Stimulated activated CD8-positive, alpha-beta memory T cell treated with anti-CD3 and anti-CD28 coated beads, Interleukin-7, amount 100 ng/mL, for 24 hours (primary cell): ENCODE data around the gene TXNDC11.
A peak's percentile ranks its signal among the peaks of the same experiment; 100 is the strongest.

Source experiments
- DNase-seq: peaks from one replicate; pipeline ENCODE4 v3.0.0-alpha.2; 2020; ENCODE audit warnings: low read depth

The TXNDC11 gene

GRCh38 chr16:11750056-11750455, 7.4 kb upstream of the TXNDC11 start:
- no peak for DNase-seq

- no peak for DNase-seq
These were observed 6.0 kb upstream of the TXNDC11 start for GRCh38 chr16:11748404-11749254.

- DNase-seq = no peak
These were observed 5.3 kb upstream of the TXNDC11 start for GRCh38 chr16:11747949-11748403.

GRCh38 chr16:11744075-11744470, 1.4 kb upstream of the TXNDC11 start:
- no peak for DNase-seq

GRCh38 chr16:11743308-11744074, 834 bp upstream of the TXNDC11 start:
- no peak for DNase-seq

- DNase-seq = peak; percentile 7
These were observed 543 bp downstream of the TXNDC11 start for GRCh38 chr16:11742093-11742535.

GRCh38 chr16:11740567-11740966, 2.1 kb downstream of the TXNDC11 start:
- no peak for DNase-seq

- DNase-seq = no peak
These were observed 3.7 kb downstream of the TXNDC11 start for GRCh38 chr16:11738742-11739544.

- DNase-seq = no peak
These were observed 4.9 kb downstream of the TXNDC11 start for GRCh38 chr16:11737713-11738112.

GRCh38 chr16:11736903-11737302, 5.8 kb downstream of the TXNDC11 start:
- DNase-seq = no peak

- no peak for DNase-seq
These were observed 6.9 kb downstream of the TXNDC11 start for GRCh38 chr16:11735787-11736186.

GRCh38 chr16:11734653-11735043, 8.0 kb downstream of the TXNDC11 start:
- no peak for DNase-seq

GRCh38 chr16:11734025-11734652, 8.5 kb downstream of the TXNDC11 start:
- DNase-seq = no peak

GRCh38 chr16:11731222-11731621, 11.4 kb downstream of the TXNDC11 start:
- no peak for DNase-seq

GRCh38 chr16:11729787-11730186, 12.9 kb downstream of the TXNDC11 start:
- no peak for DNase-seq

- DNase-seq = no peak
These were observed 14.7 kb downstream of the TXNDC11 start for GRCh38 chr16:11727796-11728543.

GRCh38 chr16:11726008-11726407, 16.6 kb downstream of the TXNDC11 start:
- no peak for DNase-seq

- no peak for DNase-seq
These were observed 17.2 kb downstream of the TXNDC11 start for GRCh38 chr16:11725457-11725856.

GRCh38 chr16:11722468-11722808, 20.2 kb downstream of the TXNDC11 start:
- DNase-seq = no peak

GRCh38 chr16:11721781-11722467, 20.7 kb downstream of the TXNDC11 start:
- DNase-seq = no peak

GRCh38 chr16:11719762-11720161, 22.9 kb downstream of the TXNDC11 start:
- no peak for DNase-seq
